ENCODE measurements around the gene GALNT8. TPM values are rescaled to one million over a fixed set of nuclear protein-coding genes. Genes with fewer than 3 reads are reported as not detected.

Gene GALNT8
- total RNA-seq, 2 experiments from 2014 or later = 0.85 to 1.0 TPM

DNA sequence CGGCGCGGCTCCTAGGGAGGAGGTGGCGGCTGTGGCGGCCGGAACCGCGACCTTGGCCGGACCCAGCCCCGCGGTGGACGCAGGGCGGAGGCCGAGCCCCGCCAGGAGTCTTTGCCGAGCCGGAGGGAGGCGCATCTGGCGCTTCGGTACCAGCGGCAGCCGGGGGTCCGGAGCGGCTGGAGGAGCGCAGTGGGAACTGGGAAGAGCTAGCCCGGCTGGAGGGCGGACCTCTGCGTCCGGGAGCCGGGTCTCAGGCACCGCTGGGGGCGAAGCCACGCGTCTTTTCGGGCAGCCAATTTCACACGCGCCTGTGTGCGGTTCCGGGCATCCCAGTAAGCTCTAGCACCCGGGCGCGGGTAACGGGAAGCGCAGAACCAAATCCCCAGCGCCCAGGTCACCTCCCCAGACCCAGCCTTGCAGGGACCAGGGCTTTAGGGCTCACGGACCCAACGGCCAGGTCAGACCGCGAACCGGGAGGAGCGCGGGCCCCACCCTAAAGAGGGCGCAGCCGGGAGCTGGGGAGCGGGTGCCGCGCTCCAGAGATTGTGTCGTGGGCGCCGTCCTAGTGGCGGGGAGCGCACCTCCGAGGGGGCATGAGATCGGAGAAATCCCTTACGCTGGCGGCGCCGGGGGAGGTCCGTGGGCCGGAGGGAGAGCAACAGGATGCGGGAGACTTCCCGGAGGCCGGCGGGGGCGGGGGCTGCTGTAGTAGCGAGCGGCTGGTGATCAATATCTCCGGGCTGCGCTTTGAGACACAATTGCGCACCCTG lies 89.4 kb downstream of the GALNT8 start:
- ChIA-PET CTCF (interaction anchor here (0.6 to 1.1 kb wide), 3 partner anchors 19 to 269 kb away, joined by 3 to 4 read pairs (median 3); no protein-coding TSS in a partner anchor), POLR2A (no interaction called here)
- Mint-ChIP-seq H3K9me3 (no peaks in the 10 kb centered on the region), H3K4me1 (peaks cover 44% of the 10 kb centered on the region), H3K36me3 (ENCODE audit: low read depth) (peaks cover 6% of the 10 kb centered on the region), H3K27ac (no peak overlapping the region), H3K27me3 (peaks cover 27% of the 10 kb centered on the region), H3K4me3 (peak overlapping the region; percentile 61)
- no peak for DNase-seq

DNA sequence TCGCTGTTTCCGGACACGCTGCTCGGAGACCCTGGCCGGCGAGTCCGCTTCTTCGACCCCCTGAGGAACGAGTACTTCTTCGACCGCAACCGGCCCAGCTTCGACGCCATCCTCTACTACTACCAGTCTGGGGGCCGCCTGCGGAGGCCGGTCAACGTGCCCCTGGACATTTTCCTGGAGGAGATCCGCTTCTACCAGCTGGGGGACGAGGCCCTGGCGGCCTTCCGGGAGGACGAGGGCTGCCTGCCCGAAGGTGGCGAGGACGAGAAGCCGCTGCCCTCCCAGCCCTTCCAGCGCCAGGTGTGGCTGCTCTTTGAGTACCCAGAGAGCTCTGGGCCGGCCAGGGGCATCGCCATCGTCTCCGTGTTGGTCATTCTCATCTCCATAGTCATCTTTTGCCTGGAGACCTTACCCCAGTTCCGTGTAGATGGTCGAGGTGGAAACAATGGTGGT lies 90.0 kb downstream of the GALNT8 start:
- peaks cover 26% of the 10 kb centered on the region for H3K27me3 Mint-ChIP-seq
- ChIA-PET POLR2A (no interaction called here), CTCF (interaction anchor here (0.6 to 1.1 kb wide), 2 partner anchors 19 to 270 kb away, joined by 3 to 4 read pairs; no protein-coding TSS in a partner anchor)
- no peak for DNase-seq
- H3K4me1 Mint-ChIP-seq = peaks cover 44% of the 10 kb centered on the region
- H3K27ac Mint-ChIP-seq = no peak overlapping the region
- peaks cover 6% of the 10 kb centered on the region for H3K36me3 Mint-ChIP-seq (ENCODE audit: low read depth)
- peak overlapping the region; percentile 61 for H3K4me3 Mint-ChIP-seq
- H3K9me3 Mint-ChIP-seq = no peaks in the 10 kb centered on the region

DNA sequence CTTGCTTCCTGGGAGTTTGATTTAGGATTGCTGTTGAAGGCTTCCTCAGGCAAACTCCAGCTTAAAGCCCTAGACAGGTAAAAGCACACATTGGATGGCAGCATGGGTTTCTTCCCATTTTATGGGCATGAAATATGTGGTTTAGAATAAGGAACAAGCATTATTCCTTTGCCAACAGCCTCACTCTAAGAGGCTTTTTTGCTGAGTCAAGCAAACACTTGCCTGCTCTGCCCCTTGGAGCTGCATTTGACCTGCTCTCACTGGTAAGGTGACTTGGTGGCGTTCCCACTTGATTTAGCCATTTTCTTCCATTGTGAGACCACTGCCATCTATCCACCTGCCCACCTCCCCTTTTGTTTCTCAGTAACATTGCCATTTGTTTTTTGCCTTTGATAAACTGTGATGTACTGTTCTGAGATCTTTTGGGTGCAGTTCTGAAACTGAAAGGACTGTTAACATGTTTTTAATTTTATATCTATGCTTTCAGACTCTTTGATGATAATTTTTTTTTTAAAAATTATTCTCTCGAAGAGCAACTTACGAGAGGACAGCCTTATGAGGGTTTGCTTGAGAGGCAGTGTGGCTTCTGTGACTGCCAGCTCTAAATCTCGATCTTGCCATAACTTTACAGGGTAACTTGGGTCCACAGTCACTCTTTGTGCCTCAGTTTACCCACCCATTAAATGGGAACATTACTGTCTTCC lies 92.6 kb downstream of the GALNT8 start:
- peaks cover 35% of the 10 kb centered on the region for H3K4me1 Mint-ChIP-seq
- H3K36me3 Mint-ChIP-seq (ENCODE audit: low read depth) = peaks cover 6% of the 10 kb centered on the region
- no peak overlapping the region for H3K4me3 Mint-ChIP-seq
- H3K27ac Mint-ChIP-seq = no peak overlapping the region
- no peak for DNase-seq
- ChIA-PET CTCF (interaction anchor here (1.4 to 3.1 kb wide), 2 partner anchors 42 to 45 kb away, joined by 3 to 9 read pairs; no protein-coding TSS in a partner anchor), POLR2A (no interaction called here)
- peaks cover 24% of the 10 kb centered on the region for H3K27me3 Mint-ChIP-seq
- no peaks in the 10 kb centered on the region for H3K9me3 Mint-ChIP-seq

DNA sequence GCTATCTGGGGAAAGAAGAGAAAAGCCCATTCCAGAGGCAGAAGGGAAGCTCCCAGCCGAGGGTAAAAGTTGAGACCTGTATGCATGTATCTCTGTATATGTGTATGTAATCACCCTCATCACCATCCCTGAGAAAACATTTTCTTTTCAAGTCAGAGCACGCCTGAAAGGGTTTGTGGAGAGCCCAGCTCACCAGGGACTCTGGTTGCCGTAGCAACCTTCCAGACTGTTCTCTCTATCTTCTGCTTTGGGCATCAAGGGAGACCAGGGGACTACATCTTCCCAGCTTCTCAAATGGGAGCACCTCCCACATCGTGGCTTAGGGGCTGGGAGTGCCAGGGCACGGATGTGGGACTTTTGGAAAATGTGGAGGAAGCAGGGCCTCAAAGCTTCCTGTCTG lies 93.5 kb downstream of the GALNT8 start:
- ChIA-PET CTCF (interaction anchor here (1.0 to 3.1 kb wide), 3 partner anchors 9 to 44 kb away, joined by 3 to 9 read pairs (median 3); no protein-coding TSS in a partner anchor), POLR2A (no interaction called here)
- DNase-seq = no peak
- H3K27ac Mint-ChIP-seq = no peak overlapping the region
- peaks cover 6% of the 10 kb centered on the region for H3K36me3 Mint-ChIP-seq (ENCODE audit: low read depth)
- no peaks in the 10 kb centered on the region for H3K9me3 Mint-ChIP-seq
- peaks cover 34% of the 10 kb centered on the region for H3K4me1 Mint-ChIP-seq
- no peak overlapping the region for H3K4me3 Mint-ChIP-seq
- H3K27me3 Mint-ChIP-seq = peaks cover 26% of the 10 kb centered on the region

DNA sequence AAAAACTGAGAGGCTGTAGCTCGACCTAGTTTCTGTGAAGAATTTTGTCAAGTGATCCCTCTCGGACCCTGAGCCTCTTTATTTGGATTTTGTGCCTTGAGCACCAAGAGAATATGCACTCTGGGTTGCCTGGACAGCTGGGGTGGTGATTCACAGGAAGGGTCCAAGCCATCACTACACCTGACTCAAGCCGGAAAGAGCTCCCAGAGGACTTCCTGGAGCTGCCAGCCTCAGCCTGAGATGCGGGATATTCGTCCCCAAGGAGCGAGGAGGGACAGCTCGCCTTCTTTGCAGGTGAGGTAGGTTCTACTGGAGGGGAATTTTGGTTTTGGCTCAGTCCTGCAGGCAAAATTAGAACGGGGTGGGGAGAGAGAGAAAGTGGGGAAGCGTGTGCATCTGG lies 94.3 kb downstream of the GALNT8 start:
- peaks cover 4% of the 10 kb centered on the region for H3K36me3 Mint-ChIP-seq (ENCODE audit: low read depth)
- CTCF ChIA-PET = interaction anchor here (3.1 kb wide), 1 partner anchor 41 kb away, joined by 9 read pairs; no protein-coding TSS in a partner anchor
- H3K4me1 Mint-ChIP-seq = peaks cover 36% of the 10 kb centered on the region
- DNase-seq = no peak
- peaks cover 24% of the 10 kb centered on the region for H3K27me3 Mint-ChIP-seq
- H3K4me3 Mint-ChIP-seq = no peak overlapping the region
- POLR2A ChIA-PET = no interaction called here
- H3K9me3 Mint-ChIP-seq = no peaks in the 10 kb centered on the region
- no peak overlapping the region for H3K27ac Mint-ChIP-seq

DNA sequence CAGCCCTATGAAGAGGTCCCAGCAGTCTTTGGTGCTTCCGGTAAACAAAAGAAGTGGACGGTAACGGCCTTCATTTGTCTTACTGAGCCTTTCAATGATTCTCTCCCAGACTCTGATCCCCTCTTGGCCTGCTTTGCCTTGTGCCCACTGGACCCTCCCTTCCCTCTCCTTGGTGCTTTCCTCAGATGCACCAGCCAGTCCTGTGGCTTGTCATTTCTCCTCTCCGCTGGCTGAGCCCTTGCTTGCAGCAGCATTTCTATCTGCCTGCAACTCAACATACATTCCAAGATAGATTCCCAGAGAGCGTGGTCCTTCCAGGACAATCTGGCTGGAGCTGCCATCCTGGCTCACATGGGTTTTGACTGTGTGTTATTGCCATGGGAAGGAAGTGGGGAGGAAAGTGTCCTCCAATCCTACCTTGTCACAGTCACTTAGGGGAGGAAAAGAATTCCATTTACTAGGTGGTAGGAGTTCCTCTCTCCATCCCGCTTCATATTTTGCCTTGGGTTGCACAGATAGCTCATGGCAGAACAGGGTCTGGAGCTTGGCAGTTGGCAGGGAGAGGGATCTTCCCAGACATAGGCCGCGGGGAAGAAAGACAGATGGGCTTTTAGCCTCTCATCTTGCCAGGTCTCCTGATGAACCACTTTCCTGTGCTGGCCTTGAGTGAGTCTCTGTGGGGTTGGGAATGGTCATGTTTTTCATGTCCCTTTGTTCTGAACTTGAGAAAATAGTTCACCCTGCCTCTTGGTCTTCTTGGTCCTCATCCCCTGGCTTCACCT lies 96.7 kb downstream of the GALNT8 start:
- DNase-seq = no peak
- ChIA-PET CTCF (no interaction called here), POLR2A (no interaction called here)
- H3K9me3 Mint-ChIP-seq = no peaks in the 10 kb centered on the region
- no peaks in the 10 kb centered on the region for H3K36me3 Mint-ChIP-seq (ENCODE audit: low read depth)
- peaks cover 16% of the 10 kb centered on the region for H3K27me3 Mint-ChIP-seq
- no peak overlapping the region for H3K4me3 Mint-ChIP-seq
- peaks cover 26% of the 10 kb centered on the region for H3K4me1 Mint-ChIP-seq
- H3K27ac Mint-ChIP-seq = no peak overlapping the region

DNA sequence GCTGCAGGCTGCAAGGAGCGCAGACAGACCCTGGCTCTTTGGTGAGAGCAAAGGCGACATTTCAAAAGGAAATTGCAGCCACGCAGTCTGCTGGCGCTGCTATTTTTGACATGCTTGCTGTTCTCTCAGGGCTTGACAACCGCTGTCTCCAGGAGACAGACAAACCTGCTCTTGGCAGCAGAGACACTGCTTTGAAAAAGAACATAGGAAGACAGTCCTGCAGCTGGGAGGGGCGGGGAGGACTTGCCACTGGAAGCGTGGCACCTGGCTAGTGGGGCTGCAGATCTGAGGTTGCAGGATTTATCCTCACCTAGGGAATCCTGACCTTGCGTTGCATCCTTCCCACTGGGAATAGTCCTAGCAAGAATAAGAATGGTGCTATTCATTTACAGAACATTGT lies 97.7 kb downstream of the GALNT8 start:
- no peak overlapping the region for H3K27ac Mint-ChIP-seq
- ChIA-PET POLR2A (interaction anchor here (0.6 kb wide), 1 partner anchor 11 kb away, joined by 3 read pairs; no protein-coding TSS in a partner anchor), CTCF (no interaction called here)
- H3K4me1 Mint-ChIP-seq = peaks cover 25% of the 10 kb centered on the region
- no peaks in the 10 kb centered on the region for H3K9me3 Mint-ChIP-seq
- H3K27me3 Mint-ChIP-seq = peaks cover 16% of the 10 kb centered on the region
- H3K36me3 Mint-ChIP-seq (ENCODE audit: low read depth) = peaks cover 3% of the 10 kb centered on the region
- no peak for DNase-seq
- no peak overlapping the region for H3K4me3 Mint-ChIP-seq

DNA sequence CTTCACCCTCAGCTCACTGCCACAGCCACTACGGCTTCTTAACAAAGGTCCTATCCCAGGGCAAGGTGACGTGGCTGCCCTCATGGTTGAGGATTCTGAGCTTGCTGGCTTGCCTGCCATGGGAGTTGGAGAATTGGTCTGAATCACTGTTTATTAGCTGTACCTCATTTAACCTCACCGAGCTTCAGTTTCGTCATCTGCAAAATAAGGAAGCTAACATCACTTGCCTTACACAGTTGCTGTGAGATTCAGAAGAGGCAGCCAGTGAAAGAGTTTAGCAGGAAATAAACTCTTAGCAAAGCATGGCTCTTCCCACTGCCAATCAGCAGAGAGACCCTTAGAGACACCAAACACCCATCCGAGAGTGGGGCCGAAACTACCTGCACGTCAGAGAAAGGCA lies 99.5 kb downstream of the GALNT8 start:
- CTCF ChIA-PET = interaction anchor here (1.0 kb wide), 1 partner anchor 10 kb away, joined by 3 read pairs; no protein-coding TSS in a partner anchor
- Mint-ChIP-seq H3K4me3 (no peak overlapping the region), H3K36me3 (ENCODE audit: low read depth) (peaks cover 3% of the 10 kb centered on the region), H3K27me3 (peaks cover 14% of the 10 kb centered on the region), H3K27ac (no peak overlapping the region), H3K4me1 (peaks cover 32% of the 10 kb centered on the region), H3K9me3 (no peaks in the 10 kb centered on the region)
- POLR2A ChIA-PET = no interaction called here
- DNase-seq = no peak

DNA sequence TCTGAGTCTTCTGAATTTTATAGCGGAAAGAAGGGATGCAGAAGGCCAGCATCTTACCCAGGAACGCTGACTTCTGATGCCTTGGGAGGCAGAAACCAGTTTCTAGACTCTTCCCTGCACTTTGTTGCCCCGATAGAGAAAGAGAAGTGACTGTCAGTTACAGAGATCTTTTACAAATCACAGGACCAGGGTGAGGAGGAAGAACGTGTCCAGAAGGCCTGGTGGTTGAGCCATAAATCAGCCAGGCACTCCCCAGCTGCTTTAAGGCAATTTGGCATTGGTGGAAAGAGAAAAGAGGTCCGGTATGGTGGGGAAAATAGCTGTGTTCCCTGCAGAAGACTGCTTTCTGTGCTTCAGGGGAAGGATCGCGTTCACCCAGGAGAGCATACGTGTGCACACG lies 100.8 kb downstream of the GALNT8 start:
- H3K9me3 Mint-ChIP-seq = no peaks in the 10 kb centered on the region
- peaks cover 46% of the 10 kb centered on the region for H3K4me1 Mint-ChIP-seq
- peaks cover 6% of the 10 kb centered on the region for H3K36me3 Mint-ChIP-seq (ENCODE audit: low read depth)
- ChIA-PET POLR2A (interaction anchor here (0.6 kb wide), 1 partner anchor 9 kb away, joined by 3 read pairs; no protein-coding TSS in a partner anchor), CTCF (no interaction called here)
- H3K27me3 Mint-ChIP-seq = peaks cover 12% of the 10 kb centered on the region
- H3K4me3 Mint-ChIP-seq = no peak overlapping the region
- H3K27ac Mint-ChIP-seq = peak overlapping the region; percentile 32
- DNase-seq = no peak

Other genes with a start within 250 kb of the GALNT8 start
- 10 to 100 TPM; 48.2 to 52.3 TPM for gene RAD51AP1, start 181.5 kb upstream of the GALNT8 start, total RNA-seq
- 10 to 100 TPM; 29.5 to 33.4 TPM for gene DYRK4, start 158.2 kb upstream of the GALNT8 start, total RNA-seq
- gene AKAP3, start 71.3 kb upstream of the GALNT8 start, total RNA-seq = 1 to 10 TPM; 2.5 to 2.6 TPM
- gene NDUFA9, start 71.3 kb upstream of the GALNT8 start, total RNA-seq = 100 to 1,000 TPM; 105 to 120 TPM
- not detected for gene KCNA1, start 189.5 kb downstream of the GALNT8 start, total RNA-seq